Right kidney (tissue), 1 donor: ENCODE data around the gene ELAC1.
"Not testable (repeated sequence)": the region's sequence is repeated elsewhere in the genome, so short reads cannot be mapped to it uniquely, and the experiment has no call there.

ENCODE experiments used
- DNase-seq: peaks from one replicate; pipeline ENCODE4 v3.0.0-alpha.2; 2016

Gene ELAC1

GRCh38 chr18:50970006-50970405 lies 2.2 kb downstream of the ELAC1 start:
- DNase-seq: no peak

- not testable (repeated sequence) for DNase-seq
These were observed 4.6 kb downstream of the ELAC1 start for GRCh38 chr18:50972404-50972803.

GRCh38 chr18:50973367-50974126 lies 5.7 kb downstream of the ELAC1 start:
- DNase-seq: no peak

GRCh38 chr18:50977037-50977760 lies 9.4 kb downstream of the ELAC1 start:
- no peak for DNase-seq

DNA sequence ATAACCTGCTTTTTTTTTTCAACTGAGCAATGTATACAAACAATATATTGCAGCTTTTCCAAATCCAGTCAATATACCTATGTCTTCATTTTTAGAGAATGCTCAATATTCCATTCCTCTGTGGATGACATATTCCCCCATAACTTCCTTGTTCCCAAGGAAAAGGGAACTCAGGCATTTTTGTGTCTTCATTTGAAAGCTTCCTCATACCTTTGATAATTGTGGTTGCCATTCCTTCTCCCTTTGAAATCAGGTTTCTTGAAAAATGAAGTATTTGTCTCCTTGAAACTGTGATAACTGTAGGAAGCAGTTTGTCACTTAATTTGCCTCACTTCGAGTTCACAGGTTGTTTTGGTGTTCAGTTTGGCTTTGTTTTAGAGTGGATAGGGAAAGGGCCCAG lies 13.5 kb downstream of the ELAC1 start:
- no peak for DNase-seq

- DNase-seq: no peak
These were observed 14.4 kb downstream of the ELAC1 start for GRCh38 chr18:50982086-50982801.

DNA sequence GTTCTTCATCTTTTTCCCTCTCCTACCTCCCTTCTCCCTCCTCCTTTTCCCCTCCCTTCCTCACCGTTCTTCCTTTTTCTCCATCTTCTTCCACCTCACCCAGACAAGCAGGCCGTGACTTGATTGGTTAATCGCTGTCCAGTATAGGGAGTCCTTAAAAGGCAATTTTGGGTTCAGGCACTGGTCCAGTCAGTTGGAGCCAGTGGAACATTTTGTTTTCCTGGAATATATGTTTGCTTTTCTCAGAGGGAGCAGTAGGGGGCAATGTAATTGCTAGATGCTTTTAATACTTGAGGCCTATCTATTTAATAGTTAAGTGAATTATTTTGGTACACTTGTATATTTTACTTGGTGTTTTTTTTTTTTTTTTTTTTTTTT lies 15.0 kb downstream of the ELAC1 start:
- DNase-seq: no peak

GRCh38 chr18:50986360-50987087 lies 18.7 kb downstream of the ELAC1 start:
- no peak for DNase-seq

DNA sequence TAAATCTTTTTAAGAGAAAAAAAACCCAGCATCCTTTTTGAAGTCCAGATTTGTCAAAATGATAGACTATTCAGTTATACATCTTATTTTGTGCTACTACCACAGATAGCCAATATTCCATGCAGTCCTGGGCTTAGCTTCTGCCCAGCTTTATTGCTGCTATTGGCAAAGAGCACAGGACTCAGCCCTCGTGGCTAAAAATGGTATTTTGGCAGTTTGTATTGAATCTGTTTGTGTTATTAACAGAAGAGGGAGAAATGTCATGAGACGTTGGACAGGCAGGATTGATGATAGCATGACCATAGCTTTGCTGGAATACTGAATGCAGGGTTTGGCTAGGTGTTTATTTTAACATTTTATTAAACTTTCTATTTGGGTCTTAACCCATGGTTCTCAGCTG lies 19.4 kb downstream of the ELAC1 start:
- no peak for DNase-seq

- DNase-seq: no peak
These were observed 21.9 kb downstream of the ELAC1 start for GRCh38 chr18:50989711-50990110.

DNA sequence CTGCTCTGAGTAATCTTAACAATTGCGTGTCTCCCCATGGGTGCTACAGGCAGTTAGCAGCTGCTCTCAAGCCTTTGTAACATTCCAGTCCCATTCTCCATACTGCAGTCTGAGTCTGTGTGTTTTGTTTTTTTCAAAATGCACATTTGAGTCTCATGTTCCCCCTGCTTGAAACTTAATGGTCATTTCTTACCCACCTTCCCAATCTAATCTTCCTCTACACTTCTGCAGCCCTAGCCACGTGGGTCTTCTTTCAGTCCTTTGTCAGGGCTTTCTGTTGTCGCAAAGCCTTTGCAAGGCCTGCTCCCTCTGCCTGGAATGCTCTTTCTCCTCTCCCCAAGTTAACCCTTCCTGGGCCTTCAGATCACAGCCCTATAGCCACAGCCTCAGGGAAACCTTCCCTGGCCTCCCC lies 24.5 kb downstream of the ELAC1 start:
- no peak for DNase-seq

GRCh38 chr18:50994031-50994430 lies 26.2 kb downstream of the ELAC1 start:
- DNase-seq: no peak

GRCh38 chr18:51003174-51003573 lies 35.3 kb downstream of the ELAC1 start:
- DNase-seq: not testable (repeated sequence)

GRCh38 chr18:51006061-51006818 lies 38.4 kb downstream of the ELAC1 start:
- DNase-seq: no peak

- no peak for DNase-seq
These were observed 39.3 kb downstream of the ELAC1 start for GRCh38 chr18:51006948-51007789.

DNA sequence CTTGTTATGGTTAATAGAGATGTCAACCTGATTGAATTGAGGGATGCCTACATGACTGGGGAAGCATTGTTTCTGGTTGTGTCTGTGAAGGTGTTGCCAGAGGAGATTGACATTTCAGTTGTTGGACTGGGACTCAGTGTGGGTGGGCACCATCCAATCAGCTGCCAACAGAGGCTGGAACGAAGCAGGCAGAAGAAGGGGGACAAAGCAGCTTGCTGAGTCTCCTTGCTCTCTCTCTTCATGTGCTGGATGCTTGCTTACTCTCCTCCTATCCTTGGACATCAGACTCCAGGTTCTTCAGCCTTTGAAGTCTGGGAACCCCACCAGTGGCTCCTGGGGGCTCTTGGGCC lies 39.9 kb downstream of the ELAC1 start:
- DNase-seq: no peak

DNA sequence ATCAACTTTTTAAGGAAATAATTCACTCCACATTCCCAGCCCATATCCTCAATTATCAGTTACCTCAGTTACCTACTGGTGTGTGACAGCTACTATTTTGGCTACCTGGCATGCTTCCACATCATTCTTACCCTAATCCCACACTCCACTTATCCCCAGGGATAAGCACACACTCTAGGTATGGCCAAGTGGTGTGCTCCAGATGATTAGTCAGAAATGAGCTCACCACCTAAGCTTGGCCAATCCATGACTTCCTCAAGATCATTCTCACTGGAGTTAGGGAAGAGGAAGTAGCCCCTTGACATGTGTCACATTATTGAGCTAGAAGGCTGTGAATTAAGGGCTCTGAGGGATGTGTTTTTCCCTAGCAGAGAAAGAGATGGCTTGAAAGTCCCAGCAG lies 41.2 kb downstream of the ELAC1 start:
- no peak for DNase-seq

DNA sequence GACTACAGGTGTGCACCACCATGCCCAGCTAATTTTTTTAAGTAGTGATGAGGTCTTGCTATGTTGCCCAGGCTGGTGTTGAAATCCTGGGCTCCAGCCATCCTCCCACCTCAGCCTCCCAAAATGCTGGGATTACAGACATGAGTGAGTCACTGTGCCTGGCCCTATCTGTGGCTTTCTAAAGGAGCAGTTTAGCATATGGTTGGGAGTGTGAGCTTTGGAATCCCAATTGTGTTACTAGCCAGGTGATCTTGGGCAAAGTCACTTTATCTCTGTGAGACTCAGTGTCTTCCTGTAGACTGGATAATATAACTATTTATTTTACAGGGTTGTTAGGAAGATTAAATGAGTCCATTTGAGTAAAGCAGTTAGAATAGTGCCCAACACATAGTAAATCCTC lies 42.4 kb downstream of the ELAC1 start:
- DNase-seq: no peak

- no peak for DNase-seq
These were observed 43.9 kb downstream of the ELAC1 start for GRCh38 chr18:51011709-51012108.

DNA sequence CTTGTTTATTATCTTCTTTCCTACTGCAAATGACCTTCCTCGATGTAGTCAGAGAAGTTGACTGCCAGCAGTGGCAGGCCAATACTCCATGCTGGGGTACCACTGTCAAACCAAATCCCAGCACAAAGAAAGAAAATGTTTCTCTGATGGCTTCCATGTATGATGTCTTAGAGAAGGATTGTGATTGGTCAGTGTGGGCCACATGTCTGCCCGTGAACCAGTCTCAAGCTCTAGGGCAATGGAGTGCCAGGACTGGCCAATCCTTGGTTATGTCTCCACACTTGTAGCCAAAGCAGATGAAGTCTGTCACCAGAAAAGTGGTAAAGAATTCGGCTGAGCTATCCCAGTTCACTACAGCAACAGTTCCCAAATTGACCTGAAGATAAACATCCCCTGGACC lies 44.6 kb downstream of the ELAC1 start:
- DNase-seq: no peak

GRCh38 chr18:51013259-51013658 lies 45.4 kb downstream of the ELAC1 start:
- DNase-seq: no peak
